Umbilical cord (tissue), 2 donors: ENCODE data around the gene LMOD2. TPM values are rescaled to one million over a fixed set of nuclear protein-coding genes. Genes with fewer than 3 reads are reported as not detected.

Experiments used
- DNase-seq: peaks from one replicate; pipeline ENCODE4 v3.0.0-alpha.2; 2015; ENCODE audit warnings: low spot score
- total RNA-seq: library from RNA; depleted of rRNA; stranded (reverse); fragments of >200 nt; gene quantifications from one replicate; pipeline ENCODE4 v1.2.3, GENCODE V29; 2014; ENCODE audit warnings: low replicate concordance; ENCODE audit not compliant: insufficient read depth

The LMOD2 gene
- total RNA-seq, 1 donor from 2014 or later = 1.4 TPM

DNA sequence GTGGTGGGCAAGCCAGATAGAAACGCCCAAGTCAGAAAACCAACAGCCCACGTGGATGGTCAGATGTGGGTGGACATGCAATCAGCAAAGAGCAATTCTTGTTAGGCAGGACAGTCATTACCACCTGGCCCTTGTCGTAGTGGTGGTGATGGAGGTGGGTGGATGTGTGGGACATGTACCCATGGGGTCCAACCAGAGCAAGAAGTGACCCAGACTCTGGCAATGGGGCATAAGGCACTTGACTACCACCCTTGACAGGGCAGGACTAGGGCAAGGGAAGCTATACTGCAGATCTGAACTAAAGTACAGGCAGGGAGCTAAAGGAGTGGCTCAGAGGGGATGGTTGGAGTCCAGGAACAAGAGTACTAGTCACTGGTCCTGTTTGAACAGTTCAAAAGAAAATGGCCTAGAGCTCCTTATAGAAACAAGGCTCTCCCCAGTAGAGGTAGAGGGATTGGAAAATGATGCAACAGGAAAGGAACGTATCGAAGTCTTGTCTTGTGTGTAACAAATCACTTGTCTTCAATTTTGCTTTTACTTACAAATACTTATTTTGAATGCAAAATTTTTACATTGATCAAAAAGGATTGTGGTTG lies 17.6 kb downstream of the LMOD2 start:
- no peak for DNase-seq

DNA sequence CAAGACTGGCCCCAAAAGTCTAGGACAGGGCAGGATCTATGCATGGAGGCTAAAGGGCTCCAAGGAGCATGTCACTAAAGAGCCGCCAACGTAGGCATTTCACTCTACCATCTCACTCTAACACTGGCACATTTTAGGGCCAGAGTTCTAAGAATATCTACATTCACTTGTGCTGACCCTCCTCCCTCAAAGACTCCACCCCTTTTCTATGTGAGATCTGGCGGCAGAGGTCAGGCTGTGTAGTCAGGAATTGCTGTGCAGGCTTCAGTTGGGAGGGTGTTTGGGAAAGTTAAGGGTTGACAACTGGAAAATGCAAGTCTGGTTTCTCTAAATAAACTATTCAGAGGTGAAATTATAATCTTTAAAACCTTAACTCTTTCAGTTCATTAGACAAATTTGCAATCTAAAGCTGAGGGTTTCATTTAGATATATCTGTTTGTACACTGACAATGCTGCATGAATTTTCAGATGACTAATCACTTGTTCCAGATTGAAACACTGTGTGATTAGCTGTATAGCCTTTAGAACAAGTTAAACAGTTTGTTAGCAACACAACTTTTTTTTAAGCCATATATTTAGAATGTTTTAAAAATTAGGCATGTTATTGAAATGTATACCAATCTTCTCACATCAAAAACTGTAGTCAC lies 18.2 kb downstream of the LMOD2 start:
- no peak for DNase-seq

DNA sequence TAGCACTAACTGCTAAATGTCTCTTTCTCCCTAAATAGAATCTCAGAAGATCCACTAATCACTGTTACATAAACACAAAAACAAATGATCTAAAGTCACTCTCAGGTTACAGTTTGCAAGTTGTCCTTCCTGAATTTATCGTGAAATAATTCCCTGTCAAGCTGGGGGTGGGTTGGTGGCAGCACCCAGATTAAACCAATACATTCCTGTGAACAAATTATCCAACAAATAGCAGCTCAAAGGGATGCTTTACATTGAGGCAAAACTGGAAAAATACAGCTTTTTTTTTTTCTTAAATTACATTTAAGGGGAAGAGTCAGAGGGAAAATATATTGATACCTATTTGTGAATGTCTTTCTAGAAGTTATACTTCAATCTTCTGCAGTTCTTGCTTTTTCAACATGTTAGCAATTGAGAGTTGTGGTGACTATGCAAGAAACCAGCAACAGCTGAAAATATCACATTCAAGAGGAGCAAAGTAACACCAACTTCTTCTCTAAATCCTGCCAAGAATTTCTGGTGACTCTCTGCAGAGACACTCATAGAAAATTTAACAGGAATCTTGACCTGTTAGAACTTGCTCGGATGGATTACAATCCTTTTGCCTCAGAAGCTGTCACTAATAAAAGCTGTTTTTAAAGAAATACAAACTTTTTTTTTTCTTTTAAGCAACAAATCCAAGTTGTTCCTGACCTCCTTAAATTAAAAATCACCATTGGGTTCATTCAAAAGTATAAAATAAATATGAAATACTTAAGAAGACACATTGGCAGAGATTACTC lies 18.9 kb downstream of the LMOD2 start:
- DNase-seq = peak; percentile 64

DNA sequence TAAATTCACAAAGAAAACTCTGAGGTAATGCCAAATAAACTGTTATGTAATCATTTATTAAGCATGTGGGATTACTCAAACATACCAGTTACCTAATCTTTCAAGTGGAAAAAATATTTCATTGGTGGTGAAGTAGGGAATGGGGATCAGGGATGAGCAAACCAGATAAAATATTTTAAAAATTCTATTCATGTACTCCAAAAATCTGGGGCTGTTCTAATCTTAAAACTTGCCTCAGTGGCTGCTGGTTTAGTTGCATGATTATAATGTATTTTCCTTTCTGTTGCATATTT lies 19.5 kb downstream of the LMOD2 start:
- peak; percentile 66 for DNase-seq

DNA sequence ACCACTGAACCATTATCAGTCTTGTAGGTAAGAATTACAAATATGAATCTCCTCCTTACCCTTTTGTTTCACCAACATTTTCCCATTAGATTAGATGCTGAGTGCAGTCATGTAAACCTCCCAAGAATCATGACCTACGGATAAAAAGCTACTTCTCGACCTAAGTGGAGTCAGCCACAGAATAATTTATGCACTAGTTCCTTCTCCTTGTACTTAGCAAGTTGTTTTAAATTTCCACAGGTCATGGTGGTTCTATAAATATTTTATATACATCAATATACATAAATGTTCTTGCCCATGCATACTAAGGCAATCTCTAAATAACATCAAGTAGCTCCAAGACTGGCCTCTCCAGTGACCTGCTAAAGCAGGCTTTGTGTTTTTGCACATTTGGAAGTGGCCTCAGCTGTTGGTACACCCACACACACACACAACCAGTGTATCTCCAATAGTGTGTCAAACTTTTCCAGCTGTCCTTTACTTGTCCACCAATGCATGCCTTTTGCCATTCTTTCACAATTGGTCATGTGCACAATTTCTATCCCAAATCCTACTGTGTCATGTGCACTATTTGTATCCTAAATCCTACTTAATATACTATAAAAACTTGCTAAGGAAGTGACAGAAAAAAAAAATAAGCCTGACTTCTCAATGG lies 21.5 kb downstream of the LMOD2 start:
- DNase-seq = no peak

DNA sequence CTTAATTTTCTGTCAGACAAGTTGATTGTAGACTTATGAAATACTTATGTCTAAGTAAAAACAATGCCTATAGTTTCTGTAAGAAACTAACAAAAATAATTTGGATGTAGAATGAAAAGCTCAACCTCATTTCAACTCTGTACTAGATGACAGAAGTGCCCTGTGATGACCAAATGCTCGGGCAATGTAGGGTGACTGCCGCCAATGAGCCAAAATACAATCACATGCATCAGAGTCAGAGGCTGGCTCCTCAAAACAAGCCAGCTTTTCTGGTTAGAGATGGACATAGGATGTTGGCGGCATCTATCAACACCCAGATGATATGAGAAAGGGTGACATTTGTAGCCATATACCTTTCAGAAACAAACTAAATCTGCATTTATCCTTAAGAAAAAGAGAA lies 23.9 kb downstream of the LMOD2 start:
- no peak for DNase-seq

DNA sequence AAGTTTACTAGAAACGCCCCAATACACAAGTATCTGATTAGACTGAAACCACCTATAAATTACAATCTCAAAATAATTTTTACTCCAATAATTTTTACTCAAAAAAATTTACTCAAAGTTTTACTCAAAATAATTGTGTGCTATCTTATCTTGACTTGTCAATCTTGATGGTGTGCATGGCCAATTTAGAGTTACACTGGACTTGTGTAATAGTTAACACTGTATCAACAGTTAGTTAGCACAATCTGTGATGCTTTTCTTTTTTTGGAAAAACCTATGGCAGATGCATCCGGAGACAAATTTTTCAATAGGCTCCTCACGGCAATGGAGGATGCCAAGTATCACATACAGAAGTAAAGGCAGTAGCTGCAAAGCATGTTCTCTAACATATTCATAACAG lies 24.9 kb downstream of the LMOD2 start:
- no peak for DNase-seq

DNA sequence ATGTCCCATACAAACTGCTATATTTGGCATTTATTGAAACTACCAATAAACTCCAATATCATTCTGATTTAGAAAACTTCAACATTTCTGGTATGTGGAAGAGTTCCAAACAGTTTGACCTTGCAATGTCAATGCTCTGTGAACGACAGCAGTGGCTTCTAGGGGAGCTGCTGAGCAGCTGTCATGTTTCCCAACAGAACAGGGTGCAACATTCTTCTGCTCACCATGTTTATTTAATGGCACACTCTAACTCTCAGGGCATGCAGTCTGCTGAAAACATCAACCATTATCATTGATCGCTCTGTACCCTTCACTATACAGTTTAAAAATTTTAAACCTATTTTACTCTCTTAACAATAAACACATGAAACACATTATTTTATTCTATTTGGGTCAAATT lies 25.9 kb downstream of the LMOD2 start:
- no peak for DNase-seq

DNA sequence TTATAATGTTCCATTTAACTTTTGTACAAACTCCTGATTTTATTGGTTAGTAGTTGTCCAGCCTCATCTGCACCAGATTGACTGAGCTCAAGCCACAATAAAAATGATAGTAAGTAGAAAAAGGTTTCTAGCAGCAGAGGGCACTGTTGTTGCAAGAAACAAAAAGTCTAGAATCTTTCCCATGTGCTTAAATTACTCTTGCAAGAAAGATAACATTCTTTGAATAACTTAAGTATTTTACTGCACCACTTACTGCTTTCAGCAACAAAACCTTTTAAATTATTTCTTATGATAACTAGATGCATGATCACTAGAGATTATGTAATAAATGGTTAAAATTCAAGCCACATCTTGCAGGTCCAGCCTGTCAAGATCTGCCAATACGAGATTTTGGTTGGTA lies 27.0 kb downstream of the LMOD2 start:
- DNase-seq = peak; percentile 72

DNA sequence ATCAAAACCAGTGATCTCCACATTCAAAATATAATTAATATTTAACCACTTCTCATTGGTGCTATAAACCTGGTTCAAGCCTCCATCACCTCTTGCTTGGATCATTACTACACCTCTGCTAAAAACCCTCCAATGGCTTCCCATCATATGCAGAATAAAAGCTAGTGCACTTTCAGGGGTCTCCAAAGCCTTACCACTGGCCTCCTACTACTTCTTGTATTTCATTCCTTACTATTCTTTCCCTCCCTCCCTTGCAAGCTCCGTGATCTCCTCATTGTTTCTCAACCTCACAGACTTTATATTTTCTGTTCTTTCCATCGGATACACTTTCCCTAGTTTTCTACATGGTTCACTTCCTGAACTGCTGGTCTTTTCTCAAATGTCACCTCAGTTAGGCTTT lies 31.5 kb downstream of the LMOD2 start:
- DNase-seq = no peak

DNA sequence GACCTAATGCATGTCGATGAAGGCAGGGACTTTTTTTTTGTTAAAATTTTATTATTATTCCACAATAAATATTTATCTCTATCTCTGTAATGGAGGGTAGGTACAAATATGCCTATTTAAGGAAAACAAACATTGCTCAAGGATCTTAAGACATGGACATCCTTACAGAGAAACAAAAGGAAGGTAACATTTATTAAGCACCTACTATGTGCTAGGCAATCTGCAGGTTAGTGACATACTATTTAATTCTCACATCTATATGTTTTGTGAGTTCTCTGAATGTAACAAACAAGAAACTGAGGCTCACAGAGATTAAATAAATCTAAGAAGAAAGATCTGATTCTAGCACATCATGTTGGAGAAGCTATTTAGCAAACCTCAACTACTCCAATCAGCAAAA lies 32.1 kb downstream of the LMOD2 start:
- DNase-seq = no peak

DNA sequence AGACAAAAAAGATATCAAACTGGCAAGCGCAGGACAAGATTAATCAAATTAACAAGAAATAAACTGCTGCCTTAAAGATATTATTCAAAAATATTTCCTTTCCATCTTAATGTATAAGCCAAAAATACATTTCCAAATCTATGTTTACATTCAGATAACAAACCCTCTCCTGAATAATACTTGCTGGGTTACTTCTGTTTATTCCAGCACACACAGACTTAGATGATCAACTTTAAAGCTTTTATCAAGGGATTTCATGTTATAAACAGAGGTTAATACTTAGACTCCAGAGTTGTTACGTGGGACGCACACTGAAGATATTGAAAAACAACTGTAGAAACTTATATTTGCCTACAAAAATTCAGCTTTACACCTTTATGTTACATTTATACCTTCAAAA lies 33.6 kb downstream of the LMOD2 start:
- DNase-seq = no peak

DNA sequence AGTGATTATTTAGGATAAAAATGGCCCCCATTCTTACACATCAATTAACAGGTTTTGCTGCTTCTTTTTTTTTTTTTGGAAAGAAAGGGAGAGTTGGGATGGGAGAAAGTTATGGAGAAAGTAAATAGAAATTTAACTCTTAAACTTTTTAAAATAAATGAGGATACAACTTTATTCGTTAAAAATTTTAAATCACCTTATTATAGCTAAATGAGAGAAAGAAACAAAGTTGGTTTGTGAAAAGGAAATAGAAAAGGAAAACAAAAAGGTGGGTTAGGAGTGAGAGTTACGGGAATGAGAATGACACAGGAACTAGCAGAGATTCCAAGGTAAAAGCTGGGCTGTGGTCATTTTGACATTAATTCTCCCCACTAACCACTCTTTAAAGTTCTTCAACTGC lies 34.9 kb downstream of the LMOD2 start:
- no peak for DNase-seq

DNA sequence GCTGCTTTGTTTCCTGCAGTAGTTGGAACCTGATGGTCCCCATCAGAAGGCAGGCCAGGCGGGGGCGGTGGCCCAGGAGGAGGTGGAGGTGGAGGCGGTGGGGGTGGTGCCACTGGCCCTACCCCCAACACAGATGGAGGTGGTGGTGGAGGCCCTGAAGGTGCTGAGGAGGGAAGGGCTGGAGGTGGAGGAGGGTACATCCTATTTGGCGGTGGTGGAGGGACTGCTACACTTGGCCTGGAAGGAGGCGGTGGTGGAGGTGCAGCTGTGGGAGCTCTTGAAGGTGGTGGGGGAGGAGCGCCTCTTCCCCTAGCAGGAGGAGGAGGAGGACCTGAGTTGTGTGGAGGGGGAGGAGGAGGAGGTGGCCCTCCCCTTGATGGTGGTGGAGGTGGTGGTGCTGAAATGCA lies 36.8 kb downstream of the LMOD2 start:
- no peak for DNase-seq

DNA sequence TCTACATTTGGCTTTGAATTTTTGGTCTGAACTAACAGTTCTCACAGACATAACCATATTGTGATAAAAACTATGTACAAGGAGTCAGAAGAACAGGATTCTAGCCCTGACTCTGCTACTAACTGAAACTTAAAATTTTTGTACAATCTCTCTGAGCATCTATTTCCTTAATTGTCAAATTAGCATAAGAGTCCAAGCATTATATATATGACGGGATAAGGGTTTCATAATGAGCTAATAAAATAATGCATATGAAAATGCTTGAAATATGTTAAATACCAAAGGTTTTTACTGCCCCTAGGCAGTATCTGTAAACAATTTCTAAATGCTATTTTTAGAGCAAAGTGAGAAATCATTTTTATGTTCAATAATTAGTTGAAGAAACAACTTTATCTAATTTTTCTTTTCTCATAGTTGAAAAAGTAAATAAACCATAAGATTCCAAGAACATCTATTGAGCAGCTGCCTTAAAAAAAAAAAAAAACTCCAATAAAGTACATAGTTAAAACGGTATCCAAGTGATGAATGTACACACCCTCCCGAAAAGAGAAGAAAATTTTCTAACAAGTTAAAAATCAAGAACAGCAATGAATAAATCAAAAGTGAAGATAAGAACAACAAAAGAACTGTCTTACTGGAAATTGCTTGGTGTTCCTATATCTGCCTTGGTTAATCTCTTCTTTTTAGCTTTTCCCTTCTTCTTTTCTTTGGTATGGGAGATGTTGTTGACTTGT lies 40.4 kb downstream of the LMOD2 start:
- no peak for DNase-seq

DNA sequence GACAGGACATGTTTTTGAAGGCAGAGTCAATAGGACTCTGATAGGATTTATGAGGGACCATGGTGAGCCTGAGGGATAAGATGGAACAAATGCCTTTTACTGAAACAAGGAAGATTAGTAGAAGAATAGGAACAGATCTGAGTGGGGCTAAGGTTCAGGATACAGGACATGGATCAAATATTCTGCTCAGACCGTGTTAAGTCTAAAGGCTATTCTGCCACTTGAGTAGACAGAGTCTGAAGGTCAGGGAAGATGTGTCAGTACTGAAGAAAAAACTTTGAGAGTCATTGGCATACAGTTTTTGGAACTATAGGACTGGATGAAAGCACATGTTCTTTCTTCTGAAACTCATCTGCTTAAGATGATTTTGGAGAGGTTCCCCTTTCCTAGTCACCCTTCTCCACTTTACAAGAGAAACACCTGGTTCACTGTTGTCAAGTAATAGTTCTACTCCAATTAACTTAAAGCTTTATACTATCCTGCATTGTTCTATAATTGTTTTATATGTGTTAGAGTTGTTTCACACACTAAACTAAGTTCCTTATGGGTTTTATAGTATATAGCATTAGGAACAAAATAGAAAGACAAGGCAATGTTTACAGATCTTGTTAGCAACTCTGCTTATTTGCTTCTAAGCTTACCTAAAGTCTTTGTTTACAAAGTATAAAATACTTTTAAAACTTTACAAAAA lies 49.7 kb downstream of the LMOD2 start:
- no peak for DNase-seq

DNA sequence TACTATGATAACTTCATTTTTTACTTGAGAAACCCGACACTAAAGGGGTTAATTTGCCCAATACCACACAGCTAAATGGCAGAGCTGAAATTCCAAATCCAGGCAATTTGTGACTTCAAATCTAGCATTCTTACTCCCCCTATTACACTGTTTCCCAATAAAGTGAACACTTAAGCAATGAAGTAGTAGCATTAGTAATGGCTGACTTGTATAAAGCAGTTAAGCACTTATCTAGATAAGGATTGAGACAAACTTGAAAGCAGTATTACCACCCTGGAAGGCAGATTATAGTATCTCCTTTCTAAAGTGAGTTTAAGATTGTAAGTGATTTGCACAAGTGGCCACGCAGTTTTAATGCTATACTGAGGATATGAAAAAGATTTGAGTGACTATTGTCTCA lies 53.9 kb downstream of the LMOD2 start:
- DNase-seq = no peak

DNA sequence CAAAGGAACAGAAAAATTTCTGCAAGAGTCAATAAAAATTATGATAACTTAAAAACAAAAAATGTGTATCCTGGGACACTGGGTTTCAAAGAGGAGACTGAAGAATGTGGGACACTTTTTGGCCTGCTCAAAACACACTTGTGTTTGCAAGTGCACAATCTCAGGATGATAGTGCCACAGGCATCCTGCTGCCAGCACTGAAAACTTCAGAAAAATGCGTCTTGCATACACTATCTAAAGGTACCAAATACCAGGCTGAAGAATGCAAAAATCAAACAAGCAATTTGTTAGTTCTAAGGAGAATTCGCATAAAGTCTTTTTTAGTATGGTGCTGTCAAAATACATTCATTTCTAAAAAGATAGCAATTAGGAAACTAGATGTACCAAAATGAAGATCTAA lies 55.0 kb downstream of the LMOD2 start:
- no peak for DNase-seq

DNA sequence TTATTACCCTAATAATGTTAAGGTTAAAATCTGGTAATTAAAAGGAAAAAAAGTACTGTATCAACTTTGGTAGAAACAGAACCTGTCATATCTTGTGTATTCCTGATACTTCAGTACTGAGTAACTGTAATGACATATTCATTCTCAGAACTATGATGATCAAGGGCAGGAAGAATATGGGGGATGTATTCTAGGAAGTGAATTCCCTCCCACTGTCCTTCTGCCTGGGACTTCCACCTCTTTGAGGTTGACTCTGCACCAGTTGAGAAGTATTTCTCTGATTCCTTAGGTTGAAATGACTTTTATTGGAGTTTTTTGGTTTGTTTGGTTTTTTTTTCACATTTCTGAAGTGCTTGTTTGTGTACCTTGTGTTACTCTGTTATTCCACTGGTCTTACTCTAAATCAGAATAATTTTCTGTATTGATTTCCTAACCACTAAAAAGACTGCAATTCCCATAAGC lies 56.2 kb downstream of the LMOD2 start:
- no peak for DNase-seq

DNA sequence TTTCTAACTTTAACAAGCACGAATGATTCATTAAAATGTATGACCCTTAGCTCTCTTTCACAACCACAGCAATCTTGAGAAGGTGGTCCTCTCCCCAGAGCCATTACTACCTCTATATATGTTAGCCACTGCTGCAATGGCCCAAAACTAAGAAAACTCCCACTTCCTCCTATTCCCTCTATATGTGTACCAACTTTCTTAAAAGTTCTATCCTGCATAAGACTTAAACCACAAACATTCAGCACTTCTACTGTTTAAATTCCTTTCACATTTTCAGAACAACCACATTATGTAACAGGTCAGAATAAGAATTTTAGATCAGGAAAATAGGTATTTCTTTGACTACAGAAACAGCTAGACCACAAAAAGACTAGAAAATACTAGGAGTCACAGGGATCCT lies 57.0 kb downstream of the LMOD2 start:
- no peak for DNase-seq
